Fibroblast of mammary gland (primary cell): ENCODE data around the gene FOXL1.

Experiments used
- DNase-seq: peaks from one replicate; pipeline ENCODE4 v3.0.0-alpha.2; 2010; ENCODE audit warnings: low read depth
- H3K4me3 ChIP-seq: 2 replicates; pipeline ENCODE4 v1.5.1; 2011; ENCODE audit warnings: low read depth, mild to moderate bottlenecking, low read length, moderate library complexity; ENCODE audit not compliant: control insufficient read depth
- CTCF ChIP-seq: conservative IDR thresholded peaks from 2 replicates; pipeline ENCODE4 v1.5.1; 2011; ENCODE audit warnings: low read depth, low read length, inconsistent platforms; ENCODE audit not compliant: control insufficient read depth, insufficient read depth

The FOXL1 gene

GRCh38 chr16:86608301-86608747 lies 30.0 kb downstream of the FOXL1 start:
- no peak overlapping the region for H3K4me3 ChIP-seq
- no peak for TF ChIP-seq CTCF
- no peak for DNase-seq

GRCh38 chr16:86609115-86609514 lies 30.8 kb downstream of the FOXL1 start:
- H3K4me3 ChIP-seq: no peak overlapping the region
- no peak for TF ChIP-seq CTCF
- peak; percentile 64 for DNase-seq

- no peak overlapping the region for H3K4me3 ChIP-seq
- TF ChIP-seq CTCF: no peak
- no peak for DNase-seq
These were observed 31.3 kb downstream of the FOXL1 start for GRCh38 chr16:86609661-86610060.

- no peak for TF ChIP-seq CTCF
- no peak for DNase-seq
- no peak overlapping the region for H3K4me3 ChIP-seq
These were observed 32.6 kb downstream of the FOXL1 start for GRCh38 chr16:86610779-86611524.

GRCh38 chr16:86611525-86611855 lies 33.1 kb downstream of the FOXL1 start:
- peak; percentile 80 for DNase-seq
- H3K4me3 ChIP-seq: no peak overlapping the region
- no peak for TF ChIP-seq CTCF

GRCh38 chr16:86611941-86612340 lies 33.6 kb downstream of the FOXL1 start:
- no peak overlapping the region for H3K4me3 ChIP-seq
- TF ChIP-seq CTCF: no peak
- DNase-seq: no peak
